Measurements from ENCODE around the gene GUCY1A2.
"Not testable (repeated sequence)": the region's sequence is repeated elsewhere in the genome, so short reads cannot be mapped to it uniquely, and the experiment has no call there.

The GUCY1A2 gene

GRCh38 chr11:106828976-106829375, 189.3 kb downstream of the GUCY1A2 start:
- DNase-seq = no peak

- no peak for DNase-seq
These were observed 189.7 kb downstream of the GUCY1A2 start for GRCh38 chr11:106828576-106828975.

- DNase-seq = no peak
These were observed 190.6 kb downstream of the GUCY1A2 start for GRCh38 chr11:106827687-106828086.

GRCh38 chr11:106826558-106826957, 191.7 kb downstream of the GUCY1A2 start:
- not testable (repeated sequence) for DNase-seq

- DNase-seq = no peak
These were observed 196.4 kb downstream of the GUCY1A2 start for GRCh38 chr11:106821826-106822225.

GRCh38 chr11:106821291-106821690, 197.0 kb downstream of the GUCY1A2 start:
- DNase-seq = no peak

GRCh38 chr11:106818443-106818842, 199.8 kb downstream of the GUCY1A2 start:
- DNase-seq = no peak

- DNase-seq = no peak
These were observed 203.1 kb downstream of the GUCY1A2 start for GRCh38 chr11:106815209-106815608.

GRCh38 chr11:106813806-106814205, 204.5 kb downstream of the GUCY1A2 start:
- no peak for DNase-seq

- DNase-seq = no peak
These were observed 224.2 kb downstream of the GUCY1A2 start for GRCh38 chr11:106794058-106794457.

- no peak for DNase-seq
These were observed 228.9 kb downstream of the GUCY1A2 start for GRCh38 chr11:106789406-106789805.

- DNase-seq = no peak
These were observed 230.8 kb downstream of the GUCY1A2 start for GRCh38 chr11:106787454-106787853.

GRCh38 chr11:106785913-106786650, 232.2 kb downstream of the GUCY1A2 start:
- no peak for DNase-seq

- DNase-seq = not testable (repeated sequence)
These were observed 241.0 kb downstream of the GUCY1A2 start for GRCh38 chr11:106777302-106777701.

- no peak for DNase-seq
These were observed 247.7 kb downstream of the GUCY1A2 start for GRCh38 chr11:106770489-106771085.

GRCh38 chr11:106765469-106766258, 252.6 kb downstream of the GUCY1A2 start:
- DNase-seq = no peak

GRCh38 chr11:106763501-106763900, 254.8 kb downstream of the GUCY1A2 start:
- DNase-seq = no peak

- DNase-seq = no peak
These were observed 256.5 kb downstream of the GUCY1A2 start for GRCh38 chr11:106761745-106762144.

- no peak for DNase-seq
These were observed 257.0 kb downstream of the GUCY1A2 start for GRCh38 chr11:106761240-106761639.

GRCh38 chr11:106748059-106748458, 270.2 kb downstream of the GUCY1A2 start:
- no peak for DNase-seq

- no peak for DNase-seq
These were observed 272.3 kb downstream of the GUCY1A2 start for GRCh38 chr11:106745941-106746340.

GRCh38 chr11:106733635-106734034, 284.6 kb downstream of the GUCY1A2 start:
- no peak for DNase-seq

- no peak for DNase-seq
These were observed 289.4 kb downstream of the GUCY1A2 start for GRCh38 chr11:106728859-106729258.

- DNase-seq = no peak
These were observed 289.9 kb downstream of the GUCY1A2 start for GRCh38 chr11:106728379-106728778.

Data from activated gamma-delta T cell treated with Interleukin-2 at 50 U/mL for 16 hours (primary cell).